Measurements from ENCODE around the gene FOXS1.

- TF ChIP-seq, protein P1, sequence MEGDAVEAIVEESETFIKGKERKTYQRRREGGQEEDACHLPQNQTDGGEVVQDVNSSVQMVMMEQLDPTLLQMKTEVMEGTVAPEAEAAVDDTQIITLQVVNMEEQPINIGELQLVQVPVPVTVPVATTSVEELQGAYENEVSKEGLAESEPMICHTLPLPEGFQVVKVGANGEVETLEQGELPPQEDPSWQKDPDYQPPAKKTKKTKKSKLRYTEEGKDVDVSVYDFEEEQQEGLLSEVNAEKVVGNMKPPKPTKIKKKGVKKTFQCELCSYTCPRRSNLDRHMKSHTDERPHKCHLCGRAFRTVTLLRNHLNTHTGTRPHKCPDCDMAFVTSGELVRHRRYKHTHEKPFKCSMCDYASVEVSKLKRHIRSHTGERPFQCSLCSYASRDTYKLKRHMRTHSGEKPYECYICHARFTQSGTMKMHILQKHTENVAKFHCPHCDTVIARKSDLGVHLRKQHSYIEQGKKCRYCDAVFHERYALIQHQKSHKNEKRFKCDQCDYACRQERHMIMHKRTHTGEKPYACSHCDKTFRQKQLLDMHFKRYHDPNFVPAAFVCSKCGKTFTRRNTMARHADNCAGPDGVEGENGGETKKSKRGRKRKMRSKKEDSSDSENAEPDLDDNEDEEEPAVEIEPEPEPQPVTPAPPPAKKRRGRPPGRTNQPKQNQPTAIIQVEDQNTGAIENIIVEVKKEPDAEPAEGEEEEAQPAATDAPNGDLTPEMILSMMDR (conservative IDR thresholded peaks at IDR 0.05; ENCODE audit: low read length), result peak; percentile 53
- TF ChIP-seq EZH2phosphoT487 (IDR thresholded peaks at IDR 0.05; ENCODE audit: borderline replicate concordance, low read depth, low read length), result no peak
These were observed 1.4 kb upstream of the FOXS1 start for GRCh38 chr20:31846793-31847138.
